ENCODE measurements around the gene FCN2.

FCN2 gene

GRCh38 chr9:134869554-134870300, 10.9 kb upstream of the FCN2 start:
- DNase-seq (ENCODE audit: low read depth), result no peak

- DNase-seq (ENCODE audit: low read depth), result no peak
These were observed 10.3 kb upstream of the FCN2 start for GRCh38 chr9:134870301-134870694.

- DNase-seq (ENCODE audit: low read depth), result no peak
These were observed 9.6 kb upstream of the FCN2 start for GRCh38 chr9:134870746-134871662.

- DNase-seq (ENCODE audit: low read depth), result no peak
These were observed 8.8 kb upstream of the FCN2 start for GRCh38 chr9:134871697-134872340.

- no peak for DNase-seq (ENCODE audit: low read depth)
These were observed 8.0 kb upstream of the FCN2 start for GRCh38 chr9:134872482-134873231.

- DNase-seq (ENCODE audit: low read depth), result no peak
These were observed 5.2 kb upstream of the FCN2 start for GRCh38 chr9:134875371-134875770.

- no peak for DNase-seq (ENCODE audit: low read depth)
These were observed 3.1 kb upstream of the FCN2 start for GRCh38 chr9:134877541-134877940.

GRCh38 chr9:134879664-134880483, 736 bp upstream of the FCN2 start:
- DNase-seq (ENCODE audit: low read depth), result no peak

GRCh38 chr9:134881313-134881670, 682 bp downstream of the FCN2 start:
- DNase-seq (ENCODE audit: low read depth), result no peak

GRCh38 chr9:134882204-134882785, 1.7 kb downstream of the FCN2 start:
- no peak for DNase-seq (ENCODE audit: low read depth)

- no peak for DNase-seq (ENCODE audit: low read depth)
These were observed 2.6 kb downstream of the FCN2 start for GRCh38 chr9:134883040-134883782.

- no peak for DNase-seq (ENCODE audit: low read depth)
These were observed 3.9 kb downstream of the FCN2 start for GRCh38 chr9:134884492-134884891.

- no peak for DNase-seq (ENCODE audit: low read depth)
These were observed 4.5 kb downstream of the FCN2 start for GRCh38 chr9:134885001-134885678.

GRCh38 chr9:134885679-134886412, 5.2 kb downstream of the FCN2 start:
- no peak for DNase-seq (ENCODE audit: low read depth)

- no peak for DNase-seq (ENCODE audit: low read depth)
These were observed 5.9 kb downstream of the FCN2 start for GRCh38 chr9:134886413-134886913.

- no peak for DNase-seq (ENCODE audit: low read depth)
These were observed 6.6 kb downstream of the FCN2 start for GRCh38 chr9:134887219-134887618.

GRCh38 chr9:134887686-134888602, 7.3 kb downstream of the FCN2 start:
- DNase-seq (ENCODE audit: low read depth), result no peak
